ENCODE results near the gene ZBTB20. TPM values are rescaled to one million over a fixed set of nuclear protein-coding genes. Genes with fewer than 3 reads are reported as not detected.

The ZBTB20 gene
- total RNA-seq, 1 donor from 2014 or later = 91.2 TPM

DNA sequence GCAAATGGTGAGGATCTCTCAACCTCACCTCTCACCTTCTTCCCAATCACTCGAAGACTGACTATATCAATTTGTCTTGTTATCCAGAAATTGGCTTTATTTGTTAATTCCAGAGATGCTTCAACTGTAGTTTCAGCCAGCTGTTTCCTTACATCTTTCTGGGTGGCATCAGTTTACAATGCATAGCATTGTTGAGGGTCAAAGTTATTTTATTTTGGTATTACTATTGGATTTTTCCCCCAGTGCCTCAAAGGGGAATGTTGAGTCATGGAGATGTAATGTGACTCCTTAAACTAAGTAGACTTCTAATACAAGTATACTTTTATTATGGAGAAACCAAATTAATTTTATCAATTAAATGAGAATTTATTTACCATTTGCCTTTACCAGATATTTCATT, 501.7 kb downstream of the ZBTB20 start:
- intact Hi-C loops (cut with micrococcal nuclease) = no loop called here
- ATAC-seq (ENCODE audit: low read depth) = no peak
- no peaks in the 10 kb centered on the region for H3K27me3 Mint-ChIP-seq
- H3K4me1 Mint-ChIP-seq = peaks cover 4% of the 10 kb centered on the region
- ChIA-PET POLR2A (no interaction called here), CTCF (no interaction called here)
- H3K36me3 Mint-ChIP-seq (ENCODE audit: low read depth) = peaks cover 9% of the 10 kb centered on the region
- DNase-seq = no peak
- H3K9me3 Mint-ChIP-seq = no peaks in the 10 kb centered on the region
- TF ChIP-seq, protein P1, sequence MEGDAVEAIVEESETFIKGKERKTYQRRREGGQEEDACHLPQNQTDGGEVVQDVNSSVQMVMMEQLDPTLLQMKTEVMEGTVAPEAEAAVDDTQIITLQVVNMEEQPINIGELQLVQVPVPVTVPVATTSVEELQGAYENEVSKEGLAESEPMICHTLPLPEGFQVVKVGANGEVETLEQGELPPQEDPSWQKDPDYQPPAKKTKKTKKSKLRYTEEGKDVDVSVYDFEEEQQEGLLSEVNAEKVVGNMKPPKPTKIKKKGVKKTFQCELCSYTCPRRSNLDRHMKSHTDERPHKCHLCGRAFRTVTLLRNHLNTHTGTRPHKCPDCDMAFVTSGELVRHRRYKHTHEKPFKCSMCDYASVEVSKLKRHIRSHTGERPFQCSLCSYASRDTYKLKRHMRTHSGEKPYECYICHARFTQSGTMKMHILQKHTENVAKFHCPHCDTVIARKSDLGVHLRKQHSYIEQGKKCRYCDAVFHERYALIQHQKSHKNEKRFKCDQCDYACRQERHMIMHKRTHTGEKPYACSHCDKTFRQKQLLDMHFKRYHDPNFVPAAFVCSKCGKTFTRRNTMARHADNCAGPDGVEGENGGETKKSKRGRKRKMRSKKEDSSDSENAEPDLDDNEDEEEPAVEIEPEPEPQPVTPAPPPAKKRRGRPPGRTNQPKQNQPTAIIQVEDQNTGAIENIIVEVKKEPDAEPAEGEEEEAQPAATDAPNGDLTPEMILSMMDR (IDR thresholded peaks at IDR 0.05) = no peak
- H3K4me3 Mint-ChIP-seq = no peak overlapping the region
- no peak overlapping the region for H3K27ac Mint-ChIP-seq

DNA sequence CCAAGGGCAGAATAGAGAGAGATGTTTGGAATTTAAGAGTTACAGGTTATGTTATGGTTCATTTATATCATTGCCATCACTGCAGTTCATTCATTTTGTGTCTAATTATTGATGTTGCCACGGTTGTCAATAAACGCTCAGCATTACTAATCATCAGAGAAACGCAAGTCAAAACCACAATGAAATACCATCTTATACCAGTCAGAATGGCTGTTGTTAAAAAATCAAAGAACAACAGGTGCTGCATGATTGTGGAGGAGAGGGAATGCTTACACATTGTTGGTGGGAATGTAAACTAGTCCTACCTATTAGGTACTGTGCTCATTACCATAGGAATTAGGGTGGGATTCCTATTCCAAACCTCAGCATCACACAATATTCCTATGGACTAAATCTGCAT, 502.7 kb downstream of the ZBTB20 start:
- Mint-ChIP-seq H3K36me3 (ENCODE audit: low read depth) (peaks cover 9% of the 10 kb centered on the region), H3K27me3 (no peaks in the 10 kb centered on the region), H3K4me3 (no peak overlapping the region), H3K27ac (no peak overlapping the region), H3K4me1 (peaks cover 3% of the 10 kb centered on the region), H3K9me3 (no peaks in the 10 kb centered on the region)
- DNase-seq = no peak
- ChIA-PET CTCF (no interaction called here), POLR2A (no interaction called here)
- TF ChIP-seq, protein P1 (IDR thresholded peaks at IDR 0.05) = no peak
- no peak for ATAC-seq (ENCODE audit: low read depth)
- intact Hi-C loops (cut with micrococcal nuclease) = no loop called here

DNA sequence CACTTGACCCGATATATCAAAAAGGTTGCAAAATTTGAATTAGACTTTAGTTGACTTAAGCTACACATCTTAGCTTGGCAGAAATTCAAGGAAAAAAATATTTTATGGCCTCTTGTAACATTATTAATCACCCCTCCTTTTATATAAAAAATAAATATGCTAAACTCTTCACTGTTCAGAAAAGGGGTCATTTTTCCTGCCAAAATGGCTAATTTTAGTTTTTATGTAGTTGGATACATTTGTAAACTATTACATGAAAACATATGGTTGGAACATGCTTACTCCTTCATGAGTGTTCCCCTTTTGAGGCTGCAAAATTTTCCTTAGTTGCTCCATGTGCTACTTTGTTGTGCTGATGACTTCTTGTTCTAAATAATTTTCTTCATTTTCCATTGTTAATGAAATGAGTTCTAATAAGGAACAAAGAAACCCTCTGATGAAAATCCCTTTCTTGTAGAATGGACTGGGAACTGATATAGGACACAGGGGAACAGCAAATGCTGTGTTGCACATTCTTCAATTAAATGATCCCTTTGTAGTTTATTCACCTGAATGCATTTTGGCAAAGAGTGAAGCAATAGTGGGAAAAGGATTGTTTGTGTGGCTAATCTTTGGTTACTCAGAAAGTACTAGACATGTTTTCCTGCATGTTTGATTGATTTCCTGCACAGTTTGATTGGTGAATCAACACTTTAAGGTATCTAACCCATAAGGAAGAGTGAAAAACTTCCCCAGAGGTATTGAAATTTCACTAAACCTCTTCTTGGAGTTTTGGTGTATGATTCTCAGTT, 503.9 kb downstream of the ZBTB20 start:
- Mint-ChIP-seq H3K27ac (no peak overlapping the region), H3K4me1 (no peaks in the 10 kb centered on the region), H3K27me3 (no peaks in the 10 kb centered on the region), H3K9me3 (no peaks in the 10 kb centered on the region), H3K4me3 (no peak overlapping the region), H3K36me3 (ENCODE audit: low read depth) (peaks cover 12% of the 10 kb centered on the region)
- DNase-seq = no peak
- intact Hi-C loops (cut with micrococcal nuclease) = no loop called here
- no peak for ATAC-seq (ENCODE audit: low read depth)
- ChIA-PET CTCF (no interaction called here), POLR2A (no interaction called here)
- TF ChIP-seq, protein P1 (IDR thresholded peaks at IDR 0.05) = no peak

DNA sequence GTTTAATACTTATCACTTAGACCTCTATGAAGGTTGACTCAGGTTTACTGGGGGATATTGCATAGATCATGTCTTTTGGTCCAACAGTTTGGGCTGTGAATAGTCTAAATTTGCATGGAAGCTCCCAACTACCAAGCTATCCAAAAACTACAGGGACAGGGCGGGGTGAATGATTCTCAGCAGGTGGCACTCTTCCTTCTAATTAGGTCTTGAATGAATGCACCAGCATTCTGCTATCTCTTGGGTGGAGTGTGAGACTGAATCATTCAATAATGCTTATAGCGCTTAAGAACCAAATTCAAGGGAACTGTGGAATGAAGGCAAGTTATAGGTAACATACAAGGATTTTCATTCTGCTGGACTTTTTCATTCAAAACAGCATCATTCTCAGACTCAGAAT, 507.0 kb downstream of the ZBTB20 start:
- no peak for DNase-seq
- no peak overlapping the region for H3K4me3 Mint-ChIP-seq
- TF ChIP-seq, protein P1 (IDR thresholded peaks at IDR 0.05) = no peak
- no peaks in the 10 kb centered on the region for H3K4me1 Mint-ChIP-seq
- POLR2A ChIA-PET = no interaction called here
- H3K27ac Mint-ChIP-seq = no peak overlapping the region
- H3K27me3 Mint-ChIP-seq = no peaks in the 10 kb centered on the region
- peaks cover 19% of the 10 kb centered on the region for H3K9me3 Mint-ChIP-seq
- CTCF ChIA-PET = no interaction called here
- no peak for ATAC-seq (ENCODE audit: low read depth)
- intact Hi-C loops (cut with micrococcal nuclease) = no loop called here
- peaks cover 36% of the 10 kb centered on the region for H3K36me3 Mint-ChIP-seq (ENCODE audit: low read depth)

DNA sequence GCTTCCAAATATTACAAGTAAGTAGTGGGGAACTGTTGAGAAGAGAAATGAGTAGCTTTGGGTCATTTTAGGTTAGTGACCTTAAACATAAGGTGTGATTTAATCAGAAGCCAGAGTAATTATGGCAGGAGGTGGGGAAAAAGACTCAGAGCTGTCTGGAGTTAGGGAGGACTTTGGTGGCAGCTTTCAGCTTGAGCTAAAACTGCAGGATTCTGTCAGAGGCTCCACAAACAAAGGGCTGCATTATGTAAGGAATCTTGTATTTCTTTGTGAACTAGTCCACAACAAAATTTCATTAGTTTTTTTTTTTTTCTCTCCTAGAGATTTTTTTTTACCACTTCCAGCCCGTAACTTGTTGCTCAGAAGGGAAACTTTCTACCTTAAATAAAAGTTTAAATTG, 507.9 kb downstream of the ZBTB20 start:
- DNase-seq = no peak
- TF ChIP-seq, protein P1 (IDR thresholded peaks at IDR 0.05) = no peak
- ATAC-seq (ENCODE audit: low read depth) = no peak
- Mint-ChIP-seq H3K27me3 (no peaks in the 10 kb centered on the region), H3K36me3 (ENCODE audit: low read depth) (peaks cover 37% of the 10 kb centered on the region), H3K27ac (no peak overlapping the region), H3K4me3 (no peak overlapping the region), H3K4me1 (no peaks in the 10 kb centered on the region), H3K9me3 (peaks cover 20% of the 10 kb centered on the region)
- POLR2A ChIA-PET = no interaction called here
- CTCF ChIA-PET = no interaction called here
- intact Hi-C loops (cut with micrococcal nuclease) = no loop called here
